T-cell (primary cell): ENCODE measurements around the gene CACNA1S. TPM values are rescaled to one million over a fixed set of nuclear protein-coding genes. Genes with fewer than 3 reads are reported as not detected.

Experiments used
- ATAC-seq, 4 experiments: fragments of 200-7000 bp in 3 of 4; fragments of 150-1000 bp in 1 of 4; cut with Tn5 transposase; replicated peaks in 1 of 4; 1 replicate in 3 of 4; 2 replicates in 1 of 4; pipeline ENCODE4 v1.10.0; 2021; ENCODE audit warnings: moderate library complexity in 3 of 4, mild to moderate bottlenecking in 2 of 4, moderate number of reproducible peaks in 1 of 4
- CTCF ChIA-PET, 2 donors: fragments of 300-600 bp; sonication (Branson Sonifier 250); formaldehyde crosslinking; loops; one replicate each; lab custom pipeline; 2022; ENCODE audit warnings: antibody characterized with exemption in 2 of 2; lab: Charles Lee
- POLR2A ChIA-PET, 2 donors: fragments of 300-600 bp; sonication (Branson Sonifier 250); formaldehyde crosslinking; loops; one replicate each; lab custom pipeline; 2022; ENCODE audit warnings: antibody characterized with exemption in 2 of 2; lab: Charles Lee
- DNase-seq, 35 experiments: peaks; one replicate each; pipeline versions ENCODE4 v3.0.0 to v3.0.0-alpha.2; 2013 to 2023
- H3K27ac ChIP-seq: one replicate; pipeline ENCODE4 v1.5.1; 2013; ENCODE audit warnings: low read length
- H3K27me3 ChIP-seq, 2 experiments: replicated peaks in 1 of 2; 1 replicate in 1 of 2; 2 replicates in 1 of 2; pipeline versions ENCODE4 v1.6.1 to v1.7.0; 2013; ENCODE audit warnings: low read length in 1 of 2, mixed read lengths in 1 of 2; ENCODE audit not compliant: control insufficient read depth in 2 of 2, insufficient read depth in 2 of 2; ENCODE audit errors: extremely low read depth in 1 of 2
- H3K36me3 ChIP-seq, 2 donors: 1 replicate in 1 of 2; 2 replicates in 1 of 2; pipeline versions ENCODE4 v1.6.1 to v1.7.0; 2013; ENCODE audit warnings: low read length in 1 of 2; ENCODE audit not compliant: control insufficient read depth in 2 of 2, insufficient read depth in 1 of 2; ENCODE audit errors: extremely low read depth in 1 of 2
- H3K4me1 ChIP-seq, 2 experiments: 1 replicate in 1 of 2; 2 replicates in 1 of 2; pipeline versions ENCODE4 v1.6.1 to v1.7.0; 2013; ENCODE audit warnings: low read length in 2 of 2, mixed read lengths in 1 of 2; ENCODE audit not compliant: insufficient read depth in 2 of 2, control insufficient read depth in 1 of 2; ENCODE audit errors: extremely low read depth in 1 of 2
- H3K4me3 ChIP-seq, 2 donors: 1 replicate in 1 of 2; 2 replicates in 1 of 2; pipeline versions ENCODE4 v1.5.1 to v1.7.0; 2013; ENCODE audit warnings: mild to moderate bottlenecking in 2 of 2, low read length in 1 of 2, moderate library complexity in 1 of 2; ENCODE audit not compliant: control insufficient read depth in 1 of 2; ENCODE audit errors: extremely low read depth in 1 of 2
- H3K9me3 ChIP-seq: 2 replicates; pipeline ENCODE4 v1.7.0; 2013
- H3K27ac Mint-ChIP-seq, 2 donors: one replicate each; pipeline ENCODE4 v1.8.0; 2020 to 2021; ENCODE audit warnings: mild to moderate bottlenecking in 2 of 2, mixed read lengths in 2 of 2
- H3K27me3 Mint-ChIP-seq, 2 donors: one replicate each; pipeline ENCODE4 v1.8.0; 2021 to 2022; ENCODE audit warnings: mixed read lengths in 2 of 2
- H3K36me3 Mint-ChIP-seq: one replicate; pipeline ENCODE4 v1.8.0; 2021; ENCODE audit warnings: mixed read lengths
- H3K4me1 Mint-ChIP-seq, 3 donors: one replicate each; pipeline ENCODE4 v1.8.0; 2020 to 2022; ENCODE audit warnings: mixed read lengths in 3 of 3, mild to moderate bottlenecking in 1 of 3
- H3K4me3 Mint-ChIP-seq, 3 donors: one replicate each; pipeline ENCODE4 v1.8.0; 2020 to 2022; ENCODE audit warnings: mild to moderate bottlenecking in 3 of 3, mixed read lengths in 3 of 3, moderate library complexity in 3 of 3
- H3K9me3 Mint-ChIP-seq, 3 donors: one replicate each; pipeline ENCODE4 v1.8.0; 2020 to 2022; ENCODE audit warnings: mixed read lengths in 3 of 3
- WGBS: methylation state at CpG from one replicate; pipeline ENCODE4 v1.1.5; 2013; ENCODE audit warnings: missing lambda C conversion rate; ENCODE audit not compliant: insufficient coverage; 5-methylcytosine and 5-hydroxymethylcytosine counted together
- total RNA-seq, 35 experiments: library from RNA in 6 of 35; stranded (reverse) in 6 of 35; fragments of 120-200 nt in 1 of 35; gene quantifications; one replicate each; pipeline versions ENCODE4 v1.2.1 to v1.2.4 and lab custom pipeline; 2013 to 2026

CACNA1S gene
- total RNA-seq, 5 donors from 2014 or later (not counting 1 experiment from before 2014, with no cell fraction given) = not detected

GRCh38 chr1:201061886-201062285 is 50.3 kb downstream of the CACNA1S start:
- ATAC-seq (no peak), DNase-seq (no peak)
- Mint-ChIP-seq H3K36me3 (no peaks in the 10 kb centered on the region), H3K4me1 (peaks cover 6 to 12% (median 11%) of the 10 kb centered on the region in 3 donors), H3K27ac (no peak overlapping the region), H3K4me3 (no peak overlapping the region), H3K9me3 (no peaks in the 10 kb centered on the region), H3K27me3 (peaks cover 3 to 6% of the 10 kb centered on the region in 2 donors)
- 94% methylated on average over 12 of the region's 12 CpGs for WGBS
- no peak overlapping the region for H3K27ac ChIP-seq
- H3K9me3 ChIP-seq = no peaks in the 10 kb centered on the region
- H3K36me3 ChIP-seq = no peaks in the 10 kb centered on the region
- H3K4me1 ChIP-seq = no peaks in the 10 kb centered on the region
- peaks cover 0 to 13% of the 10 kb centered on the region in 2 experiments for H3K27me3 ChIP-seq
- CTCF ChIA-PET = interaction anchor here in 1 of 2 donors (0.5 kb wide), 1 partner anchor 118 kb away, joined by 3 read pairs; no protein-coding TSS in a partner anchor
- no peak overlapping the region for H3K4me3 ChIP-seq
- POLR2A ChIA-PET = no interaction called here

DNA sequence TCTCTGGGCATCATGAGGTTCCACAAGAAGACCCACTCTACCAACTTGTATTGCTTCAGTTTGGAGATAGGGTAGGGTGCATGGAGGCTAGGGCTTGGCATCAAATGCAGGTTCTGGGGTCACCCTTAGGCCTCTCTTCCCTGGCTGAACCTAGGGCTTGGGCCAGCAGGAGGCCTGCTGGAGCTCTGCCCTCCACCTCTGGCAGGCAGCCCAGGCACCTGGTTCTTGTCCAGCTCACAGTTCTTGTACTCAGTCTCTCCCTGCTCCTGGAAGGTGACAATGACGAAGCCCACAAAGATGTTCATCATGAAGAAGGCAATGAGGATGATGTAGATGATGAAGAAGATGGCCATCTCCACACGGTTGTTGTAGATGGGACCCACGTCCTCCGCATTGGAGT is 51.2 kb downstream of the CACNA1S start:
- H3K4me3 Mint-ChIP-seq = no peak overlapping the region
- Histone ChIP-seq H3K4me1 (no peaks in the 10 kb centered on the region), H3K36me3 (no peaks in the 10 kb centered on the region), H3K4me3 (no peak overlapping the region), H3K9me3 (no peaks in the 10 kb centered on the region), H3K27ac (no peak overlapping the region), H3K27me3 (peaks cover 0 to 13% of the 10 kb centered on the region in 2 experiments)
- ChIA-PET POLR2A (no interaction called here), CTCF (no interaction called here)
- H3K27ac Mint-ChIP-seq = no peak overlapping the region
- no peaks in the 10 kb centered on the region for H3K36me3 Mint-ChIP-seq
- ATAC-seq = no peak
- no peaks in the 10 kb centered on the region for H3K27me3 Mint-ChIP-seq
- peaks cover 6 to 14% (median 13%) of the 10 kb centered on the region in 3 donors for H3K4me1 Mint-ChIP-seq
- WGBS = 90% methylated on average over 3 of the region's 4 CpGs
- no peak for DNase-seq
- no peaks in the 10 kb centered on the region for H3K9me3 Mint-ChIP-seq

DNA sequence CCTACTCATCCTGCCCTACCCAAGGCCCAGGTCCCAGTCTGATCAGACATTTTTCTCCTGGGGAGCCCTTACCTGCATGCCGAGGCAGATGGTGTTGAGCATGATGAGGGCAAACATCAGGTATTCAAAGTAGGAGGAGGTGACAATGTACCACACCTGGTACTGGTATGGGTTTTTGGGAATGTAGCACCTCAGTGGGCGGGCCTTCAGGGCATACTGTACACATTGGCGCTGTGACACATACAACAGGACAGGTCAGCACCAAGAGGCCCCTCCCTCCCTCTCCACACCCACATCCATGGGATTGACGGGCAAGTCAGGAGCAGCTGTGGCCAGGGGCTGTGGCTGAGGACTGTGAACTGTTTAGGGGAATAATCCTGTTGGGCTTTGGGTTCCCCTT is 51.6 kb downstream of the CACNA1S start:
- Histone ChIP-seq H3K9me3 (no peaks in the 10 kb centered on the region), H3K4me1 (no peaks in the 10 kb centered on the region), H3K27me3 (peaks cover 0 to 9% of the 10 kb centered on the region in 2 experiments), H3K4me3 (no peak overlapping the region), H3K27ac (no peak overlapping the region), H3K36me3 (no peaks in the 10 kb centered on the region)
- Mint-ChIP-seq H3K9me3 (no peaks in the 10 kb centered on the region), H3K4me1 (peaks cover 6 to 14% (median 13%) of the 10 kb centered on the region in 3 donors), H3K36me3 (no peaks in the 10 kb centered on the region), H3K4me3 (no peak overlapping the region), H3K27ac (no peak overlapping the region), H3K27me3 (no peaks in the 10 kb centered on the region)
- ChIA-PET POLR2A (no interaction called here), CTCF (no interaction called here)
- 100% methylated on average over 1 of the region's 4 CpGs for WGBS
- no peak for ATAC-seq
- DNase-seq = no peak

DNA sequence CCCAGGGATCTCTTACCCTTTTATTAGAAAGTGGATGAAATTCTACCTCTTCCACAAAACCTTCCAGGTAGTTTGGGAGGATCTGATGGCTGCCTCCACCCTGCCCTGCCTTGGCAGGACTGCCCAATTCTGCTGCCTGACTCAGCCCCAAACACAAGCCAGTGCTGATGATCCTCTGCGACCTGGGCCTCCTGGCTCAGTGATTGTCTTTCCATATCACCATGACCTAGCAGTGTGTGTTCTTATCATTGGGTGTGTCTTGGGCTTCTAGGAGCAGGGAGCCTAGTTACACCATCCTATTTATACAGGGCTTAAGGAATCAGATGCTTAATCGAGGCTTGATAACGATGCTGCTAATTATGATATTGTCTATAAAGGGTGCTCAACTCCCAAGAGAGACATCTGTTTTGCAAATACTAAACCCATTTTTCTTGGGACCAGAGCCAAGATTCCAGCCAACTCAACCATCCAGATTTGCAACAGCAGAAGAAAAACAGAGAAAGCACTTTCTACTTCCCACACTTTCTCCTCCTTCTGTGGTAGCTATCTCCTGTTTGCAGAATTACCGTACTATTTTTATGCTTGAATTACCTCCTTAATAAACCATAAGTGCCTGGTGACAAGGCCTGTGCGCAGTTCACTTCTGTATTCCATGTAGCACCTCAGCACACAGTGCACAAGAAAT is 52.2 kb downstream of the CACNA1S start:
- CTCF ChIA-PET = no interaction called here
- DNase-seq (no peak), ATAC-seq (no peak)
- Mint-ChIP-seq H3K9me3 (no peaks in the 10 kb centered on the region), H3K4me1 (peaks cover 6 to 14% (median 13%) of the 10 kb centered on the region in 3 donors), H3K27ac (no peak overlapping the region), H3K36me3 (no peaks in the 10 kb centered on the region), H3K4me3 (no peak overlapping the region), H3K27me3 (no peaks in the 10 kb centered on the region)
- POLR2A ChIA-PET = no interaction called here
- Histone ChIP-seq H3K4me3 (no peak overlapping the region), H3K27me3 (peaks cover 0 to 9% of the 10 kb centered on the region in 2 experiments), H3K36me3 (no peaks in the 10 kb centered on the region), H3K4me1 (no peaks in the 10 kb centered on the region), H3K27ac (no peak overlapping the region), H3K9me3 (no peaks in the 10 kb centered on the region)
- 90% methylated on average over 1 of the region's 5 CpGs for WGBS

GRCh38 chr1:201059401-201059800 is 52.8 kb downstream of the CACNA1S start:
- DNase-seq = no peak
- Mint-ChIP-seq H3K4me1 (peaks cover 6 to 14% (median 13%) of the 10 kb centered on the region in 3 donors), H3K27me3 (no peaks in the 10 kb centered on the region), H3K36me3 (no peaks in the 10 kb centered on the region), H3K9me3 (no peaks in the 10 kb centered on the region), H3K4me3 (no peak overlapping the region), H3K27ac (no peak overlapping the region)
- Histone ChIP-seq H3K27me3 (peaks cover 0 to 6% of the 10 kb centered on the region in 2 experiments), H3K27ac (no peak overlapping the region), H3K4me3 (no peak overlapping the region), H3K36me3 (no peaks in the 10 kb centered on the region), H3K4me1 (no peaks in the 10 kb centered on the region), H3K9me3 (no peaks in the 10 kb centered on the region)
- WGBS = 100% methylated on average over 2 of the region's 3 CpGs
- CTCF ChIA-PET = interaction anchor here in 1 of 2 donors (1.2 kb wide), 1 partner anchor 55 kb away, joined by 4 read pairs; no protein-coding TSS in a partner anchor
- POLR2A ChIA-PET = no interaction called here
- ATAC-seq = no peak

GRCh38 chr1:201054091-201054543 is 58.1 kb downstream of the CACNA1S start:
- no peak overlapping the region for H3K4me3 Mint-ChIP-seq
- peak overlapping the region in 1 of 2 donors; percentile 36 for H3K27ac Mint-ChIP-seq

More at GRCh38 chr1:201054091-201054543, 58.1 kb downstream of the CACNA1S start:
- Histone ChIP-seq H3K4me1 (peaks cover 0 to 15% of the 10 kb centered on the region in 2 experiments), H3K4me3 (no peak overlapping the region), H3K27me3 (peaks cover 0 to 6% of the 10 kb centered on the region in 2 experiments), H3K36me3 (no peaks in the 10 kb centered on the region), H3K27ac (no peak overlapping the region), H3K9me3 (no peaks in the 10 kb centered on the region)
- ChIA-PET CTCF (no interaction called here), POLR2A (no interaction called here)
- Mint-ChIP-seq H3K4me1 (peaks cover 6 to 19% (median 13%) of the 10 kb centered on the region in 3 donors), H3K27me3 (peaks cover 0 to 2% of the 10 kb centered on the region in 2 donors), H3K9me3 (no peaks in the 10 kb centered on the region), H3K36me3 (no peaks in the 10 kb centered on the region)
- 94% methylated on average over 10 of the region's 10 CpGs for WGBS
- DNase-seq = no peak
- no peak for ATAC-seq
